ELF-1 (cell line): ENCODE results near the gene ACLY.
A peak's percentile ranks its signal among the peaks of the same experiment; 100 is the strongest.
"Not testable (repeated sequence)": the region's sequence is repeated elsewhere in the genome, so short reads cannot be mapped to it uniquely, and the experiment has no call there.

Source experiments
- DNase-seq: peaks from one replicate; pipeline ENCODE4 v3.0.0-alpha.2; 2016; ENCODE audit warnings: low read depth, low spot score

ACLY gene

GRCh38 chr17:41939693-41940090, 20.9 kb upstream of the ACLY start:
- DNase-seq: no peak

GRCh38 chr17:41939044-41939692, 20.4 kb upstream of the ACLY start:
- no peak for DNase-seq

GRCh38 chr17:41937970-41938954, 19.5 kb upstream of the ACLY start:
- DNase-seq: no peak

- DNase-seq: no peak
Observed at GRCh38 chr17:41935641-41936040, 16.9 kb upstream of the ACLY start.

GRCh38 chr17:41932816-41933389, 14.2 kb upstream of the ACLY start:
- DNase-seq: no peak

GRCh38 chr17:41931715-41932114, 13.0 kb upstream of the ACLY start:
- DNase-seq: not testable (repeated sequence)

- not testable (repeated sequence) for DNase-seq
Observed at GRCh38 chr17:41930833-41931156, 12.0 kb upstream of the ACLY start.

- peak; percentile 97 for DNase-seq
Observed at GRCh38 chr17:41930009-41930832, 11.5 kb upstream of the ACLY start, which contains the start of gene ODAD4. Gene ODAD4, plus strand, starts transcription at chr17:41930617. Its CDS starts 107 bp downstream, at chr17:41930724.

- DNase-seq: no peak
Observed at GRCh38 chr17:41928693-41929251, 10.0 kb upstream of the ACLY start.

GRCh38 chr17:41925991-41926590, 7.3 kb upstream of the ACLY start:
- no peak for DNase-seq

GRCh38 chr17:41920580-41920955, 1.8 kb upstream of the ACLY start:
- DNase-seq: no peak

- DNase-seq: no peak
Observed at GRCh38 chr17:41919840-41920579, 1.3 kb upstream of the ACLY start.

- DNase-seq: peak; percentile 90
Observed at GRCh38 chr17:41919165-41919817, 540 bp upstream of the ACLY start.

- peak; percentile 30 for DNase-seq
Observed at GRCh38 chr17:41917679-41918313, 955 bp downstream of the ACLY start.

GRCh38 chr17:41917192-41917591, 1.6 kb downstream of the ACLY start:
- no peak for DNase-seq

- peak; percentile 54 for DNase-seq
Observed at GRCh38 chr17:41915566-41915965, 3.2 kb downstream of the ACLY start.

GRCh38 chr17:41915020-41915419, 3.7 kb downstream of the ACLY start:
- no peak for DNase-seq

GRCh38 chr17:41914358-41914766, 4.4 kb downstream of the ACLY start:
- DNase-seq: no peak

- DNase-seq: peak; percentile 66
Observed at GRCh38 chr17:41913798-41914197, 5.0 kb downstream of the ACLY start.
